ENCODE results near the gene CHMP2A.
"Not testable (repeated sequence)": the region's sequence is repeated elsewhere in the genome, so short reads cannot be mapped to it uniquely, and the experiment has no call there.

Gene CHMP2A

GRCh38 chr19:58554494-58555368, at the start of gene CHMP2A:
Gene CHMP2A, minus strand, starts transcription at chr19:58555105. Its CDS starts 893 bp downstream, at chr19:58554212.
- DNase-seq, result no peak

- no peak for DNase-seq
These were observed 31.3 kb upstream of the CHMP2A start for GRCh38 chr19:58586133-58586765.

GRCh38 chr19:58585442-58586132, 30.7 kb upstream of the CHMP2A start:
- DNase-seq, result no peak

- DNase-seq, result no peak
These were observed 29.9 kb upstream of the CHMP2A start for GRCh38 chr19:58584498-58585441.

- DNase-seq, result no peak
These were observed 28.1 kb upstream of the CHMP2A start for GRCh38 chr19:58582985-58583384.

- no peak for DNase-seq
These were observed 26.6 kb upstream of the CHMP2A start for GRCh38 chr19:58581227-58582141.

GRCh38 chr19:58579473-58580142, 24.7 kb upstream of the CHMP2A start:
- no peak for DNase-seq

- DNase-seq, result no peak
These were observed 23.4 kb upstream of the CHMP2A start for GRCh38 chr19:58578012-58578925.

- DNase-seq, result not testable (repeated sequence)
These were observed 22.7 kb upstream of the CHMP2A start for GRCh38 chr19:58577581-58577980.

GRCh38 chr19:58575183-58576041, 20.5 kb upstream of the CHMP2A start:
- no peak for DNase-seq

GRCh38 chr19:58573658-58574164, 18.8 kb upstream of the CHMP2A start:
- no peak for DNase-seq

GRCh38 chr19:58572818-58573657, 18.1 kb upstream of the CHMP2A start, which contains the start of gene MZF1:
Gene MZF1, minus strand, starts transcription at chr19:58573335. Its CDS starts 1,946 bp downstream, at chr19:58571389.
- no peak for DNase-seq

- DNase-seq, result no peak
These were observed 17.3 kb upstream of the CHMP2A start for GRCh38 chr19:58572026-58572817.

- no peak for DNase-seq
These were observed 16.7 kb upstream of the CHMP2A start for GRCh38 chr19:58571575-58571947.

GRCh38 chr19:58570770-58571574, 16.1 kb upstream of the CHMP2A start:
- DNase-seq, result no peak
